HCT116 (cell line): ENCODE data around the gene PIGQ.

Experiments used
- ATF3 ChIP-seq: IDR thresholded peaks from 2 replicates; pipeline ENCODE4 v1.6.1; 2012
- CEBPB ChIP-seq: IDR thresholded peaks from 2 replicates; pipeline ENCODE4 v1.6.1; 2012; ENCODE audit warnings: low read depth
- CTCF ChIP-seq, 3 experiments: fragments of 200-600 bp in 1 of 3; sonication (generic) in 1 of 3; IDR thresholded peaks in 2 of 3; conservative IDR thresholded peaks in 1 of 3; 2 replicates each; pipeline ENCODE4 v1.5.1; 2012 to 2017; ENCODE audit warnings: low read depth in 2 of 3, low read length in 2 of 3, antibody characterized with exemption in 1 of 3, borderline replicate concordance in 1 of 3, control low read depth in 1 of 3, mild to moderate bottlenecking in 1 of 3, mixed read lengths in 1 of 3, mixed run types in 1 of 3, moderate library complexity in 1 of 3; ENCODE audit not compliant: insufficient read depth in 1 of 3
- EZH2 ChIP-seq: fragments of 200-600 bp; sonication (generic); IDR thresholded peaks from 2 replicates; pipeline ENCODE4 v1.6.1; 2017; ENCODE audit warnings: antibody characterized with exemption, mixed run types
- EZH2phosphoT487 ChIP-seq: fragments of 200-600 bp; IDR thresholded peaks from 2 replicates; pipeline ENCODE4 v1.6.1; 2018; ENCODE audit warnings: antibody characterized with exemption, borderline replicate concordance
- POLR2A ChIP-seq: IDR thresholded peaks from 2 replicates; pipeline ENCODE4 v1.7.0; 2011; ENCODE audit warnings: borderline replicate concordance; ENCODE audit not compliant: insufficient read depth, insufficient read length; ENCODE audit errors: extremely low read depth
- POLR2AphosphoS5 ChIP-seq: IDR thresholded peaks from 2 replicates; pipeline ENCODE4 v1.6.1; 2011; ENCODE audit warnings: mild to moderate bottlenecking, low read depth, low read length, moderate library complexity
- RAD21 ChIP-seq: IDR thresholded peaks from 2 replicates; pipeline ENCODE4 v1.6.1; 2012; ENCODE audit warnings: low read depth, mild to moderate bottlenecking
- REST ChIP-seq: IDR thresholded peaks from 2 replicates; pipeline ENCODE4 v1.6.1; 2012; ENCODE audit warnings: low read depth
- SRF ChIP-seq: IDR thresholded peaks from 2 replicates; pipeline ENCODE4 v1.6.1; 2012; ENCODE audit warnings: low read depth
- YY1 ChIP-seq: IDR thresholded peaks from 2 replicates; pipeline ENCODE4 v1.6.1; 2011; ENCODE audit warnings: low read length, low read depth, moderate library complexity, mild to moderate bottlenecking; ENCODE audit not compliant: insufficient replicate concordance; ENCODE audit errors: extremely low read depth
- ZNF274 ChIP-seq: fragments of 200-500 bp; sonication (Bioruptor generic); IDR thresholded peaks from 2 replicates; pipeline ENCODE4 v1.6.1; 2014; ENCODE audit warnings: mild to moderate bottlenecking, low read depth, low read length, inconsistent platforms
- TF ChIP-seq, protein P1 (sequence below): IDR thresholded peaks from 2 replicates; pipeline ENCODE4 v1.6.1; 2012

GRCh38 chr16:590188-590814, 20.5 kb downstream of the PIGQ start:
- TF ChIP-seq CTCF (IDR thresholded peaks at IDR 0.05 in 2 of 3, conservative IDR thresholded peaks at IDR 0.05 in 1 of 3; ENCODE audit: borderline replicate concordance in 1 of 3, insufficient read depth in 1 of 3, low read depth in 2 of 3, low read length in 2 of 3): no peak
- TF ChIP-seq SRF: no peak
- no peak for TF ChIP-seq POLR2A
- TF ChIP-seq CEBPB: no peak
- TF ChIP-seq EZH2: no peak
- TF ChIP-seq, protein P1, sequence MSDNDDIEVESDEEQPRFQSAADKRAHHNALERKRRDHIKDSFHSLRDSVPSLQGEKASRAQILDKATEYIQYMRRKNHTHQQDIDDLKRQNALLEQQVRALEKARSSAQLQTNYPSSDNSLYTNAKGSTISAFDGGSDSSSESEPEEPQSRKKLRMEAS: no peak
- TF ChIP-seq ZNF274: no peak
- TF ChIP-seq POLR2AphosphoS5: no peak
- no peak for TF ChIP-seq RAD21
- no peak for TF ChIP-seq ATF3
- TF ChIP-seq REST: no peak
- TF ChIP-seq EZH2phosphoT487: no peak
- TF ChIP-seq YY1: no peak
